T-cell (primary cell): ENCODE data around the gene GIMAP2. TPM values are rescaled to one million over a fixed set of nuclear protein-coding genes. Genes with fewer than 3 reads are reported as not detected.
"Not testable (repeated sequence)": the region's sequence is repeated elsewhere in the genome, so short reads cannot be mapped to it uniquely, and the experiment has no call there.

Experiments
- ATAC-seq, 4 experiments: fragments of 200-7000 bp in 3 of 4; fragments of 150-1000 bp in 1 of 4; cut with Tn5 transposase; replicated peaks in 1 of 4; 1 replicate in 3 of 4; 2 replicates in 1 of 4; pipeline ENCODE4 v1.10.0; 2021; ENCODE audit warnings: moderate library complexity in 3 of 4, mild to moderate bottlenecking in 2 of 4, moderate number of reproducible peaks in 1 of 4
- CTCF ChIA-PET, 2 donors: fragments of 300-600 bp; sonication (Branson Sonifier 250); formaldehyde crosslinking; loops; one replicate each; lab custom pipeline; 2022; ENCODE audit warnings: antibody characterized with exemption in 2 of 2; lab: Charles Lee
- POLR2A ChIA-PET, 2 donors: fragments of 300-600 bp; sonication (Branson Sonifier 250); formaldehyde crosslinking; loops; one replicate each; lab custom pipeline; 2022; ENCODE audit warnings: antibody characterized with exemption in 2 of 2; lab: Charles Lee
- DNase-seq, 35 experiments: peaks; one replicate each; pipeline versions ENCODE4 v3.0.0 to v3.0.0-alpha.2; 2013 to 2023
- H3K27ac ChIP-seq: one replicate; pipeline ENCODE4 v1.5.1; 2013; ENCODE audit warnings: low read length
- H3K27me3 ChIP-seq, 2 experiments: replicated peaks in 1 of 2; 1 replicate in 1 of 2; 2 replicates in 1 of 2; pipeline versions ENCODE4 v1.6.1 to v1.7.0; 2013; ENCODE audit warnings: low read length in 1 of 2, mixed read lengths in 1 of 2; ENCODE audit not compliant: control insufficient read depth in 2 of 2, insufficient read depth in 2 of 2; ENCODE audit errors: extremely low read depth in 1 of 2
- H3K36me3 ChIP-seq, 2 donors: 1 replicate in 1 of 2; 2 replicates in 1 of 2; pipeline versions ENCODE4 v1.6.1 to v1.7.0; 2013; ENCODE audit warnings: low read length in 1 of 2; ENCODE audit not compliant: control insufficient read depth in 2 of 2, insufficient read depth in 1 of 2; ENCODE audit errors: extremely low read depth in 1 of 2
- H3K4me1 ChIP-seq, 2 experiments: 1 replicate in 1 of 2; 2 replicates in 1 of 2; pipeline versions ENCODE4 v1.6.1 to v1.7.0; 2013; ENCODE audit warnings: low read length in 2 of 2, mixed read lengths in 1 of 2; ENCODE audit not compliant: insufficient read depth in 2 of 2, control insufficient read depth in 1 of 2; ENCODE audit errors: extremely low read depth in 1 of 2
- H3K4me3 ChIP-seq, 2 donors: 1 replicate in 1 of 2; 2 replicates in 1 of 2; pipeline versions ENCODE4 v1.5.1 to v1.7.0; 2013; ENCODE audit warnings: mild to moderate bottlenecking in 2 of 2, low read length in 1 of 2, moderate library complexity in 1 of 2; ENCODE audit not compliant: control insufficient read depth in 1 of 2; ENCODE audit errors: extremely low read depth in 1 of 2
- H3K9me3 ChIP-seq: 2 replicates; pipeline ENCODE4 v1.7.0; 2013
- H3K27ac Mint-ChIP-seq, 2 donors: one replicate each; pipeline ENCODE4 v1.8.0; 2020 to 2021; ENCODE audit warnings: mild to moderate bottlenecking in 2 of 2, mixed read lengths in 2 of 2
- H3K27me3 Mint-ChIP-seq, 2 donors: one replicate each; pipeline ENCODE4 v1.8.0; 2021 to 2022; ENCODE audit warnings: mixed read lengths in 2 of 2
- H3K36me3 Mint-ChIP-seq: one replicate; pipeline ENCODE4 v1.8.0; 2021; ENCODE audit warnings: mixed read lengths
- H3K4me1 Mint-ChIP-seq, 3 donors: one replicate each; pipeline ENCODE4 v1.8.0; 2020 to 2022; ENCODE audit warnings: mixed read lengths in 3 of 3, mild to moderate bottlenecking in 1 of 3
- H3K4me3 Mint-ChIP-seq, 3 donors: one replicate each; pipeline ENCODE4 v1.8.0; 2020 to 2022; ENCODE audit warnings: mild to moderate bottlenecking in 3 of 3, mixed read lengths in 3 of 3, moderate library complexity in 3 of 3
- H3K9me3 Mint-ChIP-seq, 3 donors: one replicate each; pipeline ENCODE4 v1.8.0; 2020 to 2022; ENCODE audit warnings: mixed read lengths in 3 of 3
- WGBS: methylation state at CpG from one replicate; pipeline ENCODE4 v1.1.5; 2013; ENCODE audit warnings: missing lambda C conversion rate; ENCODE audit not compliant: insufficient coverage; 5-methylcytosine and 5-hydroxymethylcytosine counted together
- total RNA-seq, 35 experiments: library from RNA in 6 of 35; stranded (reverse) in 6 of 35; fragments of 120-200 nt in 1 of 35; gene quantifications; one replicate each; pipeline versions ENCODE4 v1.2.1 to v1.2.4 and lab custom pipeline; 2013 to 2026

The GIMAP2 gene
- total RNA-seq, 5 donors from 2014 or later (not counting 1 experiment from before 2014, with no cell fraction given) = 83.2 to 226 (median 183) TPM

GRCh38 chr7:150668977-150669376, 16.5 kb upstream of the GIMAP2 start:
- H3K9me3 Mint-ChIP-seq = peaks cover 4 to 19% (median 7%) of the 10 kb centered on the region in 3 donors
- Histone ChIP-seq H3K9me3 (peaks cover 2% of the 10 kb centered on the region), H3K4me3 (no peak overlapping the region), H3K27me3 (no peaks in the 10 kb centered on the region), H3K27ac (peak overlapping the region; percentile 88), H3K4me1 (peaks cover 63 to 74% of the 10 kb centered on the region in 2 experiments), H3K36me3 (no peaks in the 10 kb centered on the region)
- peak overlapping the region; percentile 22 to 58 (median 54) for H3K4me3 Mint-ChIP-seq
- peaks cover 33% of the 10 kb centered on the region for H3K36me3 Mint-ChIP-seq
- H3K27me3 Mint-ChIP-seq = no peaks in the 10 kb centered on the region
- peaks cover 83 to 93% (median 88%) of the 10 kb centered on the region in 3 donors for H3K4me1 Mint-ChIP-seq
- no peak for ATAC-seq
- DNase-seq = no peak
- H3K27ac Mint-ChIP-seq = peak overlapping the region; percentile 98 to 99
- CTCF ChIA-PET = interaction anchor here in 1 of 2 donors (0.7 kb wide), 1 partner anchor 26 kb away, joined by 3 read pairs; no protein-coding TSS in a partner anchor
- POLR2A ChIA-PET = interaction anchor here (0.6 to 1.2 kb wide), 5 partner anchors 11 to 155 kb away, joined by 3 to 6 read pairs (median 3); partner anchors contain the start of genes GIMAP2 (in 1 of the 2), GIMAP4 (in 1 of the 2) and GIMAP7 (in 1 of the 2)

DNA sequence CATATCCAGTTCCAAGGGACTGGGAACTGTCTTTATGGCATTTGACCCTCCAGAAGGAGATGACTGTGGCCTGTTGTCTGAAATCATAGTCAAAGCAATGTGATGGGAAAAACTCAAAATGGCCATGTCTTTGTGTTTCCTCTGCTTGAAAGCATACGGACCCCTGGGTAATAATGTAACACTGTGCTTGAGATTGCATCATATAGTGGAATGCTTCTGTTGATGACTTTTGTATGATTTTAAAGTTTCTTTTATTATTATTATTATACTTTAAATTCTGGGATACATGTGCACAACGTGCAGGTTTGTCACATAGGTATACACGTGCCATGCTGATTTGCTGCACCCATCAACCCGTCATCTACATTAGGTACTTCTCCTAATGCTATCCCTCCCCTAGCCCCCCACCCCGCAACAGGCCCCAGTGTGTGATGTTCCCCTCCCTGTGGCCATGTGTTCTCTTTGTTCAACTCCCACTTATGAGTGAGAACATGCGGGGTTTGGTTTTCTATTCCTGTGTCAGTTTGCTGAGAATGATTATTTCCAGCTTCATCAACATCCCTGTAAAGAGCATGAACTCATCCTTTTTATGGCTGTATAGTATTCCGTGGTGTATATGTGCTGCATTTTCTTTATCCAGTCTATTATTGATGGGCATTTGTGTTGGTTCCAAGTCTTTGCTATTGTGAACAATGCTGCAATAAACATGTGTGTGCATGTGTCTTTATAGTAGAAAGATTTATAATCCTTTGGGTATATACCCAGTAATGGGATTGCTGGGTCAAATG, 13.5 kb upstream of the GIMAP2 start:
- H3K9me3 Mint-ChIP-seq = peaks cover 4 to 19% (median 7%) of the 10 kb centered on the region in 3 donors

GRCh38 chr7:150675714-150676113, 9.8 kb upstream of the GIMAP2 start:
- DNase-seq = no peak
- CTCF ChIA-PET = interaction anchor here in 1 of 2 donors (1.1 kb wide), 1 partner anchor 78 kb away, joined by 3 read pairs; no protein-coding TSS in a partner anchor
- H3K4me1 ChIP-seq = peaks cover 33 to 42% of the 10 kb centered on the region in 2 experiments
- POLR2A ChIA-PET = interaction anchor here (0.5 to 1.2 kb wide), 4 partner anchors 43 to 112 kb away, joined by 3 to 6 read pairs (median 4); no protein-coding TSS in a partner anchor
- H3K27me3 ChIP-seq = no peaks in the 10 kb centered on the region
- Mint-ChIP-seq H3K27me3 (no peaks in the 10 kb centered on the region), H3K9me3 (peaks cover 7 to 13% (median 10%) of the 10 kb centered on the region in 3 donors), H3K36me3 (peaks cover 33% of the 10 kb centered on the region), H3K27ac (peak overlapping the region; percentile 90 to 99), H3K4me1 (peaks cover 74 to 85% (median 79%) of the 10 kb centered on the region in 3 donors), H3K4me3 (peak overlapping the region; percentile 39 to 75 (median 41))
- peak overlapping the region; percentile 81 for H3K27ac ChIP-seq
- WGBS = no CpG with 5 or more reads among the region's 2 CpGs
- H3K9me3 ChIP-seq = no peaks in the 10 kb centered on the region
- H3K4me3 ChIP-seq = no peak overlapping the region
- no peak for ATAC-seq
- no peaks in the 10 kb centered on the region for H3K36me3 ChIP-seq

More for the DNA sequence above, 13.5 kb upstream of the GIMAP2 start:
- H3K9me3 ChIP-seq, H3K27ac ChIP-seq, H3K4me3 ChIP-seq, H3K27me3 Mint-ChIP-seq, H3K36me3 ChIP-seq, H3K27me3 ChIP-seq, CTCF ChIA-PET, ATAC-seq, DNase-seq: not testable (repeated sequence)
- Mint-ChIP-seq H3K4me3 (peak overlapping the region in 1 of 3 donors; percentile 37), H3K36me3 (peaks cover 23% of the 10 kb centered on the region), H3K27ac (peak overlapping the region; percentile 91 to 93), H3K4me1 (peaks cover 76 to 90% (median 83%) of the 10 kb centered on the region in 3 donors)
- WGBS = 100% methylated on average over 3 of the region's 7 CpGs
- peaks cover 42 to 63% of the 10 kb centered on the region in 2 experiments for H3K4me1 ChIP-seq
- POLR2A ChIA-PET = interaction anchor here in 1 of 2 donors (0.6 kb wide), 1 partner anchor 72 kb away, joined by 8 read pairs; no protein-coding TSS in a partner anchor

DNA sequence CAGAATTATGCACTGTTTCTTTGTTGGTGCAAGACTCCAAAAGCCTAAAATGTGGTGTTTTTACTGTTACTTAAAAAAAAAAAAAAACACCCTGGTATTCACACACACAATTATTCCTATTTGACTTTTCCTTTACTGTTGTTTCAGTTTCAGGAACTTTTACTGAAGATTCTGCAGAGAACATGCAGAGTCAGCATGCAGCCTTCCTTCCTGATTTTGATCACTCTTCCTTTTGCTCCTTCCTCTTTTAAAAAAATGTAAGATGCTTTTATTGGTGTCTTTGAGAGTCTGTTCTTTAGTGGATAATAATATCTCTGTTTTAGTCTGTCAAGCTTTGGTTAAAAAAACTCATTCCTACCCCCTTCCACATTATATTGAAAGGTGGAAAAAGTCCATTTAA, 9.2 kb upstream of the GIMAP2 start:
- peak in 3 of 4 experiments; percentile 7 to 26 (median 25) for ATAC-seq
- CTCF ChIA-PET = interaction anchor here in 1 of 2 donors (1.1 kb wide), 1 partner anchor 78 kb away, joined by 3 read pairs; no protein-coding TSS in a partner anchor
- peaks cover 74 to 85% (median 79%) of the 10 kb centered on the region in 3 donors for H3K4me1 Mint-ChIP-seq

GRCh38 chr7:150676854-150677253, 8.7 kb upstream of the GIMAP2 start:
- DNase-seq (peak in 27 of 35 experiments; percentile 33 to 77 (median 52)), ATAC-seq (peak; percentile 92 to 94 (median 94))
- H3K4me3 ChIP-seq, H3K36me3 ChIP-seq, H3K9me3 ChIP-seq, H3K27me3 ChIP-seq, H3K27me3 Mint-ChIP-seq: not testable (repeated sequence)
- Mint-ChIP-seq H3K36me3 (peaks cover 31% of the 10 kb centered on the region), H3K4me3 (peak overlapping the region; percentile 56 to 75 (median 69)), H3K4me1 (peaks cover 73 to 84% (median 78%) of the 10 kb centered on the region in 3 donors), H3K27ac (peak overlapping the region; percentile 90 to 99), H3K9me3 (peaks cover 10 to 18% (median 12%) of the 10 kb centered on the region in 3 donors)
- Histone ChIP-seq H3K27ac (peak overlapping the region; percentile 81), H3K4me1 (peaks cover 25 to 33% of the 10 kb centered on the region in 2 experiments)
- WGBS = no CpG with 5 or more reads among the region's 3 CpGs
- POLR2A ChIA-PET = interaction anchor here (0.7 to 1.4 kb wide), 3 partner anchors 9 to 113 kb away, joined by 3 to 4 read pairs (median 4); partner anchors contain the start of gene GIMAP2 (in 1 of the 2)
- CTCF ChIA-PET = interaction anchor here in 1 of 2 donors (0.7 to 1.7 kb wide), 3 partner anchors 9 to 161 kb away, joined by 3 to 4 read pairs (median 3); partner anchors contain the start of gene GIMAP2

More for the DNA sequence above, 9.2 kb upstream of the GIMAP2 start:
- H3K4me3 ChIP-seq, DNase-seq, H3K27me3 ChIP-seq, H3K9me3 ChIP-seq, H3K27me3 Mint-ChIP-seq, H3K36me3 ChIP-seq: not testable (repeated sequence)
- peaks cover 32% of the 10 kb centered on the region for H3K36me3 Mint-ChIP-seq
- peak overlapping the region; percentile 90 to 99 for H3K27ac Mint-ChIP-seq
- peak overlapping the region; percentile 81 for H3K27ac ChIP-seq
- peaks cover 29 to 36% of the 10 kb centered on the region in 2 experiments for H3K4me1 ChIP-seq
- peak overlapping the region; percentile 56 to 75 (median 69) for H3K4me3 Mint-ChIP-seq
- POLR2A ChIA-PET = interaction anchor here (0.6 to 1.4 kb wide), 3 partner anchors 9 to 113 kb away, joined by 3 to 5 read pairs (median 4); partner anchors contain the start of gene GIMAP2 (in 1 of the 2)
- peaks cover 10 to 14% (median 10%) of the 10 kb centered on the region in 3 donors for H3K9me3 Mint-ChIP-seq
